Upper lobe of left lung (tissue), 4 donors: ENCODE data around the gene EXOC1.

Experiments
- CTCF ChIP-seq, 6 experiments: fragments of 450-650 bp in 4 of 6; fragments of 200-600 bp in 2 of 6; sonication (generic) in 2 of 6; IDR thresholded peaks; one replicate each; pipeline ENCODE4 v1.5.1; 2016 to 2019; ENCODE audit warnings: antibody characterized with exemption in 6 of 6
- EP300 ChIP-seq, 4 donors: sonication (generic); formaldehyde crosslinking; IDR thresholded peaks; one replicate each; pipeline ENCODE4 v1.5.1; 2017; ENCODE audit warnings: antibody characterized with exemption in 4 of 4, control low read depth in 2 of 4
- POLR2A ChIP-seq, 4 donors: fragments of 450-650 bp; IDR thresholded peaks; one replicate each; pipeline ENCODE4 v1.5.1; 2016 to 2017; ENCODE audit warnings: antibody characterized with exemption in 4 of 4, mild to moderate bottlenecking in 2 of 4

GRCh38 chr4:55824865-55825264 lies 28.6 kb upstream of the EXOC1 start:
- TF ChIP-seq EP300 (IDR thresholded peaks at IDR 0.05) (no peak), CTCF (IDR thresholded peaks at IDR 0.05) (no peak), POLR2A (IDR thresholded peaks at IDR 0.05) (no peak)
